Mesenchymal stem cell (in vitro differentiated cells and primary cell): ENCODE measurements around the gene OR56A3.
"Not testable (repeated sequence)": the region's sequence is repeated elsewhere in the genome, so short reads cannot be mapped to it uniquely, and the experiment has no call there.

Source experiments
- DNase-seq: peaks from one replicate; pipeline ENCODE4 v3.0.0-alpha.2; 2013
- H2AFZ ChIP-seq: one replicate; pipeline ENCODE4 v1.6.1; 2013; ENCODE audit warnings: low read depth, mild to moderate bottlenecking, control low read depth, inconsistent platforms, low read length, moderate library complexity
- H2AK5ac ChIP-seq: 2 replicates; pipeline ENCODE4 v1.6.1; 2013; ENCODE audit warnings: low read length, moderate library complexity, mild to moderate bottlenecking, inconsistent platforms; ENCODE audit not compliant: severe bottlenecking
- H2BK120ac ChIP-seq: one replicate; pipeline ENCODE4 v1.6.1; 2013; ENCODE audit warnings: low read depth, mild to moderate bottlenecking, inconsistent platforms, low read length, moderate library complexity
- H2BK12ac ChIP-seq, 2 experiments: one replicate each; pipeline ENCODE4 v1.6.1; 2013; ENCODE audit warnings: inconsistent platforms in 2 of 2, low read length in 2 of 2, mild to moderate bottlenecking in 2 of 2, moderate library complexity in 2 of 2, control low read depth in 1 of 2
- H2BK15ac ChIP-seq: one replicate; pipeline ENCODE4 v1.6.1; 2013; ENCODE audit warnings: mild to moderate bottlenecking, low read depth, inconsistent platforms; ENCODE audit not compliant: poor library complexity, severe bottlenecking
- H2BK5ac ChIP-seq: 2 replicates; pipeline ENCODE4 v1.6.1; 2013; ENCODE audit warnings: low read depth, mild to moderate bottlenecking, low read length, control low read depth, inconsistent platforms; ENCODE audit not compliant: poor library complexity, severe bottlenecking
- H3K14ac ChIP-seq, 2 experiments: one replicate each; pipeline ENCODE4 v1.6.1; 2013; ENCODE audit warnings: inconsistent platforms in 2 of 2, low read length in 2 of 2, control low read depth in 1 of 2, mild to moderate bottlenecking in 1 of 2, moderate library complexity in 1 of 2
- H3K18ac ChIP-seq, 2 experiments: one replicate each; pipeline ENCODE4 v1.6.1; 2013; ENCODE audit warnings: inconsistent platforms in 2 of 2, low read length in 2 of 2, control low read depth in 1 of 2, low read depth in 1 of 2, mild to moderate bottlenecking in 1 of 2
- H3K23ac ChIP-seq, 2 experiments: one replicate each; pipeline ENCODE4 v1.6.1; 2013; ENCODE audit warnings: inconsistent platforms in 2 of 2, low read length in 2 of 2, mild to moderate bottlenecking in 2 of 2, moderate library complexity in 2 of 2, control low read depth in 1 of 2
- H3K27ac ChIP-seq: 2 replicates; pipeline ENCODE4 v1.5.1; 2013; ENCODE audit warnings: mild to moderate bottlenecking, moderate library complexity, low read length, control low read depth, inconsistent platforms; ENCODE audit not compliant: poor library complexity, severe bottlenecking
- H3K27me3 ChIP-seq, 2 experiments: 2 replicates each; pipeline versions ENCODE4 v1.6.1 to v1.7.0; 2013; ENCODE audit warnings: low read length in 2 of 2, mild to moderate bottlenecking in 2 of 2, moderate library complexity in 2 of 2, control low read depth in 1 of 2, inconsistent platforms in 1 of 2; ENCODE audit not compliant: control insufficient read depth in 1 of 2, insufficient read depth in 1 of 2
- H3K36me3 ChIP-seq, 2 experiments: 2 replicates each; pipeline versions ENCODE4 v1.6.1 to v1.7.0; 2013; ENCODE audit warnings: low read length in 2 of 2, control low read depth in 1 of 2, inconsistent platforms in 1 of 2, low read depth in 1 of 2, mild to moderate bottlenecking in 1 of 2; ENCODE audit not compliant: insufficient read depth in 2 of 2, control insufficient read depth in 1 of 2
- H3K4ac ChIP-seq, 2 experiments: one replicate each; pipeline ENCODE4 v1.6.1; 2013; ENCODE audit warnings: inconsistent platforms in 2 of 2, low read length in 2 of 2, mild to moderate bottlenecking in 2 of 2, moderate library complexity in 2 of 2, control low read depth in 1 of 2, low read depth in 1 of 2
- H3K4me1 ChIP-seq: 2 replicates; pipeline ENCODE4 v1.6.1; 2013; ENCODE audit warnings: low read depth, low read length, control low read depth; ENCODE audit not compliant: control insufficient read depth, insufficient read depth
- H3K4me2 ChIP-seq: 2 replicates; pipeline ENCODE4 v1.6.1; 2013; ENCODE audit warnings: low read length, mild to moderate bottlenecking, inconsistent platforms; ENCODE audit not compliant: poor library complexity, severe bottlenecking
- H3K4me3 ChIP-seq, 2 experiments: 2 replicates each; pipeline versions ENCODE4 v1.5.1 to v1.7.0; 2013; ENCODE audit warnings: low read length in 2 of 2, mild to moderate bottlenecking in 2 of 2, control low read depth in 1 of 2, low read depth in 1 of 2; ENCODE audit not compliant: insufficient read depth in 1 of 2
- H3K79me1 ChIP-seq: replicated peaks from 2 replicates; pipeline ENCODE4 v1.6.1; 2013; ENCODE audit warnings: mild to moderate bottlenecking, control low read depth, low read length, inconsistent platforms; ENCODE audit not compliant: poor library complexity, severe bottlenecking
- H3K9ac ChIP-seq: 2 replicates; pipeline ENCODE4 v1.7.0; 2013; ENCODE audit warnings: mild to moderate bottlenecking, low read length, moderate library complexity
- H3K9me3 ChIP-seq: 2 replicates; pipeline ENCODE4 v1.7.0; 2013; ENCODE audit warnings: mild to moderate bottlenecking, low read length; ENCODE audit not compliant: control insufficient read depth
- H4K8ac ChIP-seq: one replicate; pipeline ENCODE4 v1.6.1; 2013; ENCODE audit warnings: inconsistent platforms, mild to moderate bottlenecking, low read length, moderate library complexity
- H4K91ac ChIP-seq: one replicate; pipeline ENCODE4 v1.6.1; 2013; ENCODE audit warnings: mild to moderate bottlenecking, low read length, inconsistent platforms
- WGBS: methylation state at CpG from one replicate; pipeline ENCODE4 v1.1.7; 2013; ENCODE audit warnings: mixed read lengths; 5-methylcytosine and 5-hydroxymethylcytosine counted together

Gene OR56A3

DNA sequence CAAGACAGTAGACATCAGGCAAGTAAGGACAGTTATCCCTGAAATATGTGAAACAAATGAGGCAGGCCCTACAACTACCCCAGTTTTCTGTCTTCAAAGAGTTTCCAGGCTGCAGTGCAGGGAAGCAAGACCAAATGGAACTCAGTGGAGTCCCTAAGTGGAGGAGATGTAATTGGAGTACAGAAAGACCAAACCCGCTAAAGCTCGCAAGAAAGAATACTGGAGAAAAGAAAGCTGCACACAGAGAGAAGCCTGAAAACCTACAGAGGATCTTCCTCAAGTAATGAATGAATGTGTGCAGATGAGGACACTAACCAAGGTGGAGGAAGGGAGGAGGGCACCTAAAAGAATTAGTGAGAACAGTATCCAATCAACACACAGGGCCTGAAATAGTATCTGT, 1.3 kb upstream of the OR56A3 start:
- Histone ChIP-seq H3K9me3 (no peaks in the 10 kb centered on the region), H2BK120ac (no peak overlapping the region), H2BK5ac (no peak overlapping the region), H3K4ac (no peak overlapping the region), H2BK15ac (no peak overlapping the region), H3K4me3 (no peak overlapping the region), H3K79me1 (no peaks in the 10 kb centered on the region), H2AK5ac (no peak overlapping the region), H3K4me2 (no peak overlapping the region), H2AFZ (no peak overlapping the region), H3K27ac (no peak overlapping the region), H4K8ac (no peak overlapping the region), H3K4me1 (no peaks in the 10 kb centered on the region), H3K14ac (no peak overlapping the region), H2BK12ac (no peak overlapping the region), H3K23ac (no peak overlapping the region), H3K9ac (no peak overlapping the region), H3K36me3 (no peaks in the 10 kb centered on the region), H3K18ac (no peak overlapping the region), H3K27me3 (no peaks in the 10 kb centered on the region), H4K91ac (no peak overlapping the region)
- DNase-seq = no peak
- 94% methylated on average over 2 of the region's 2 CpGs for WGBS

GRCh38 chr11:5955586-5955985, 13.5 kb downstream of the OR56A3 start:
- H3K9me3 ChIP-seq = peaks cover 7% of the 10 kb centered on the region
- H2BK5ac ChIP-seq = no peak overlapping the region
- H3K4me3 ChIP-seq = no peak overlapping the region
- no peak overlapping the region for H3K4me2 ChIP-seq
- no peak overlapping the region for H2AK5ac ChIP-seq
- no peak overlapping the region for H2AFZ ChIP-seq
- no peak for DNase-seq
- no peak overlapping the region for H3K4ac ChIP-seq
- H3K23ac ChIP-seq = no peak overlapping the region
- H3K27me3 ChIP-seq = no peaks in the 10 kb centered on the region
- no peak overlapping the region for H3K27ac ChIP-seq
- no peak overlapping the region for H3K14ac ChIP-seq
- H3K36me3 ChIP-seq = no peaks in the 10 kb centered on the region
- no peak overlapping the region for H3K18ac ChIP-seq
- H3K79me1 ChIP-seq = no peaks in the 10 kb centered on the region
- no peak overlapping the region for H4K8ac ChIP-seq
- H2BK12ac ChIP-seq = no peak overlapping the region
- WGBS = 75% methylated on average over 1 of the region's 3 CpGs
- H3K4me1 ChIP-seq = no peaks in the 10 kb centered on the region
- H2BK120ac ChIP-seq = no peak overlapping the region
- no peak overlapping the region for H4K91ac ChIP-seq
- H3K9ac ChIP-seq = no peak overlapping the region
- H2BK15ac ChIP-seq = no peak overlapping the region

GRCh38 chr11:5960704-5961320, 18.8 kb downstream of the OR56A3 start:
- H3K9ac ChIP-seq, H2BK120ac ChIP-seq, H3K23ac ChIP-seq, H2AFZ ChIP-seq, H3K4ac ChIP-seq, H4K8ac ChIP-seq, H3K27me3 ChIP-seq, H3K18ac ChIP-seq, H3K4me1 ChIP-seq, H3K27ac ChIP-seq, H4K91ac ChIP-seq, H3K14ac ChIP-seq, H2BK15ac ChIP-seq, H2AK5ac ChIP-seq, H3K4me2 ChIP-seq, DNase-seq, H3K36me3 ChIP-seq, H3K79me1 ChIP-seq, H3K4me3 ChIP-seq, H2BK5ac ChIP-seq, H2BK12ac ChIP-seq: not testable (repeated sequence)
- peaks cover 29% of the 10 kb centered on the region for H3K9me3 ChIP-seq
- 95% methylated on average over 37 of the region's 40 CpGs for WGBS

DNA sequence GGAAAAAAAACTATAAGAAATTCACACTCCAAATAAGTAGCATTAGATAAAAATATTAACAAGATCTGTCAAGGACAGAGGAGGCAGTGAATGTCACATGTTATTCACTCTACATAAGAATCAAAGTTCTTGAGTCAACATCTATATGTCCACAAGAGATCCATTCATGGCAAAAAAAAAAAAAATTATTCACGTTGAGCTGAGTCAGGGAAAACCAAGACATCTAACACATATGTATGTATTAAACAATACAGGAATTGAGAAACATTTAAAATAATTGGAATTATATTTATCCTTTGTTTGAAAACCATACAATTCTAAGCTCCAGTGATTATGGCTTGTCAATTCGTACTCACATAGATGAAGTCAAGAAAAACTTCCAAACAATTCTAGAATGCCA, 24.9 kb downstream of the OR56A3 start:
- H2AK5ac ChIP-seq = no peak overlapping the region
- no peak overlapping the region for H4K91ac ChIP-seq
- no peak overlapping the region for H3K14ac ChIP-seq
- H3K79me1 ChIP-seq = no peaks in the 10 kb centered on the region
- H3K4me2 ChIP-seq = no peak overlapping the region
- H3K18ac ChIP-seq = no peak overlapping the region
- H3K4me1 ChIP-seq = no peaks in the 10 kb centered on the region
- H2BK15ac ChIP-seq = no peak overlapping the region
- no peak overlapping the region for H2BK12ac ChIP-seq
- H3K9ac ChIP-seq = no peak overlapping the region
- no peak overlapping the region for H2BK120ac ChIP-seq
- H3K27me3 ChIP-seq = no peaks in the 10 kb centered on the region
- no peak overlapping the region for H3K4me3 ChIP-seq
- no peak overlapping the region for H2AFZ ChIP-seq
- no peaks in the 10 kb centered on the region for H3K36me3 ChIP-seq
- no peak overlapping the region for H4K8ac ChIP-seq
- H3K4ac ChIP-seq = no peak overlapping the region
- no peak overlapping the region for H3K27ac ChIP-seq
- DNase-seq = no peak
- WGBS = 40% methylated on average over 1 of the region's 2 CpGs
- no peak overlapping the region for H3K23ac ChIP-seq
- H3K9me3 ChIP-seq = peaks cover 18% of the 10 kb centered on the region
- H2BK5ac ChIP-seq = no peak overlapping the region
